ENCODE data around the gene ZFYVE27.
A peak's percentile ranks its signal among the peaks of the same experiment; 100 is the strongest.

The ZFYVE27 gene

GRCh38 chr10:97733256-97733655 lies 3.7 kb upstream of the ZFYVE27 start:
- H3K36me3 ChIP-seq (ENCODE audit: control insufficient read depth, insufficient read depth, low read length): no peaks in the 10 kb centered on the region
- peaks cover 20% of the 10 kb centered on the region for H3K27me3 ChIP-seq (ENCODE audit: control insufficient read depth, insufficient read depth, low read length)
- no peak overlapping the region for H3K9ac ChIP-seq (ENCODE audit: low read depth, low read length)
- H3K27ac ChIP-seq (ENCODE audit: low read depth, low read length): no peak overlapping the region
- H3K4me3 ChIP-seq (ENCODE audit: low read depth, low read length): no peak overlapping the region
- H3K9me3 ChIP-seq (ENCODE audit: control insufficient read depth, insufficient read depth, low read length): peaks cover 7% of the 10 kb centered on the region
- peaks cover 4% of the 10 kb centered on the region for H3K4me1 ChIP-seq (ENCODE audit: control insufficient read depth, insufficient read depth, low read length)

- H3K4me3 ChIP-seq (ENCODE audit: low read depth, low read length): no peak overlapping the region
- no peak overlapping the region for H3K27ac ChIP-seq (ENCODE audit: low read depth, low read length)
- peaks cover 4% of the 10 kb centered on the region for H3K4me1 ChIP-seq (ENCODE audit: control insufficient read depth, insufficient read depth, low read length)
- peaks cover 7% of the 10 kb centered on the region for H3K36me3 ChIP-seq (ENCODE audit: control insufficient read depth, insufficient read depth, low read length)
- H3K9ac ChIP-seq (ENCODE audit: low read depth, low read length): no peak overlapping the region
- peaks cover 20% of the 10 kb centered on the region for H3K27me3 ChIP-seq (ENCODE audit: control insufficient read depth, insufficient read depth, low read length)
- peaks cover 7% of the 10 kb centered on the region for H3K9me3 ChIP-seq (ENCODE audit: control insufficient read depth, insufficient read depth, low read length)
Measured at GRCh38 chr10:97734021-97734420, 2.9 kb upstream of the ZFYVE27 start.

- peaks cover 20% of the 10 kb centered on the region for H3K27me3 ChIP-seq (ENCODE audit: control insufficient read depth, insufficient read depth, low read length)
- H3K9ac ChIP-seq (ENCODE audit: low read depth, low read length): no peak overlapping the region
- H3K4me1 ChIP-seq (ENCODE audit: control insufficient read depth, insufficient read depth, low read length): peaks cover 4% of the 10 kb centered on the region
- no peak overlapping the region for H3K27ac ChIP-seq (ENCODE audit: low read depth, low read length)
- H3K4me3 ChIP-seq (ENCODE audit: low read depth, low read length): 0 out of 2 replicates have a peak overlapping the region, but pooled peaks have one; percentile 90
- H3K36me3 ChIP-seq (ENCODE audit: control insufficient read depth, insufficient read depth, low read length): peaks cover 25% of the 10 kb centered on the region
- H3K9me3 ChIP-seq (ENCODE audit: control insufficient read depth, insufficient read depth, low read length): peaks cover 7% of the 10 kb centered on the region
Measured at GRCh38 chr10:97736403-97736901, 476 bp upstream of the ZFYVE27 start.

GRCh38 chr10:97737770-97738265 lies 890 bp downstream of the ZFYVE27 start:
- Histone ChIP-seq H3K27me3 (ENCODE audit: control insufficient read depth, insufficient read depth, low read length) (peaks cover 20% of the 10 kb centered on the region), H3K36me3 (ENCODE audit: control insufficient read depth, insufficient read depth, low read length) (peaks cover 27% of the 10 kb centered on the region), H3K4me1 (ENCODE audit: control insufficient read depth, insufficient read depth, low read length) (peaks cover 4% of the 10 kb centered on the region), H3K9me3 (ENCODE audit: control insufficient read depth, insufficient read depth, low read length) (peaks cover 7% of the 10 kb centered on the region), H3K4me3 (ENCODE audit: low read depth, low read length) (peak overlapping the region; percentile 90), H3K27ac (ENCODE audit: low read depth, low read length) (peak overlapping the region; percentile 89), H3K9ac (ENCODE audit: low read depth, low read length) (peak overlapping the region; percentile 86)

- no peak overlapping the region for H3K4me3 ChIP-seq (ENCODE audit: low read depth, low read length)
- peaks cover 4% of the 10 kb centered on the region for H3K4me1 ChIP-seq (ENCODE audit: control insufficient read depth, insufficient read depth, low read length)
- peaks cover 20% of the 10 kb centered on the region for H3K27me3 ChIP-seq (ENCODE audit: control insufficient read depth, insufficient read depth, low read length)
- peaks cover 34% of the 10 kb centered on the region for H3K36me3 ChIP-seq (ENCODE audit: control insufficient read depth, insufficient read depth, low read length)
- no peak overlapping the region for H3K27ac ChIP-seq (ENCODE audit: low read depth, low read length)
- H3K9me3 ChIP-seq (ENCODE audit: control insufficient read depth, insufficient read depth, low read length): peaks cover 7% of the 10 kb centered on the region
- no peak overlapping the region for H3K9ac ChIP-seq (ENCODE audit: low read depth, low read length)
Measured at GRCh38 chr10:97738616-97739015, 1.7 kb downstream of the ZFYVE27 start.

- peaks cover 4% of the 10 kb centered on the region for H3K4me1 ChIP-seq (ENCODE audit: control insufficient read depth, insufficient read depth, low read length)
- peaks cover 7% of the 10 kb centered on the region for H3K9me3 ChIP-seq (ENCODE audit: control insufficient read depth, insufficient read depth, low read length)
- H3K9ac ChIP-seq (ENCODE audit: low read depth, low read length): no peak overlapping the region
- no peak overlapping the region for H3K4me3 ChIP-seq (ENCODE audit: low read depth, low read length)
- H3K36me3 ChIP-seq (ENCODE audit: control insufficient read depth, insufficient read depth, low read length): peaks cover 53% of the 10 kb centered on the region
- H3K27ac ChIP-seq (ENCODE audit: low read depth, low read length): no peak overlapping the region
- H3K27me3 ChIP-seq (ENCODE audit: control insufficient read depth, insufficient read depth, low read length): peaks cover 11% of the 10 kb centered on the region
Measured at GRCh38 chr10:97740613-97741012, 3.7 kb downstream of the ZFYVE27 start.

GRCh38 chr10:97743169-97743943 lies 6.4 kb downstream of the ZFYVE27 start:
- Histone ChIP-seq H3K4me1 (ENCODE audit: control insufficient read depth, insufficient read depth, low read length) (no peaks in the 10 kb centered on the region), H3K9ac (ENCODE audit: low read depth, low read length) (no peak overlapping the region), H3K27me3 (ENCODE audit: control insufficient read depth, insufficient read depth, low read length) (no peaks in the 10 kb centered on the region), H3K4me3 (ENCODE audit: low read depth, low read length) (no peak overlapping the region), H3K9me3 (ENCODE audit: control insufficient read depth, insufficient read depth, low read length) (no peaks in the 10 kb centered on the region), H3K36me3 (ENCODE audit: control insufficient read depth, insufficient read depth, low read length) (peaks cover 76% of the 10 kb centered on the region), H3K27ac (ENCODE audit: low read depth, low read length) (no peak overlapping the region)

- H3K9me3 ChIP-seq (ENCODE audit: control insufficient read depth, insufficient read depth, low read length): no peaks in the 10 kb centered on the region
- H3K4me3 ChIP-seq (ENCODE audit: low read depth, low read length): no peak overlapping the region
- H3K36me3 ChIP-seq (ENCODE audit: control insufficient read depth, insufficient read depth, low read length): peaks cover 76% of the 10 kb centered on the region
- H3K9ac ChIP-seq (ENCODE audit: low read depth, low read length): no peak overlapping the region
- no peaks in the 10 kb centered on the region for H3K27me3 ChIP-seq (ENCODE audit: control insufficient read depth, insufficient read depth, low read length)
- no peaks in the 10 kb centered on the region for H3K4me1 ChIP-seq (ENCODE audit: control insufficient read depth, insufficient read depth, low read length)
- no peak overlapping the region for H3K27ac ChIP-seq (ENCODE audit: low read depth, low read length)
Measured at GRCh38 chr10:97744405-97745035, 7.6 kb downstream of the ZFYVE27 start.

GRCh38 chr10:97747573-97747972 lies 10.6 kb downstream of the ZFYVE27 start:
- Histone ChIP-seq H3K4me1 (ENCODE audit: control insufficient read depth, insufficient read depth, low read length) (no peaks in the 10 kb centered on the region), H3K9me3 (ENCODE audit: control insufficient read depth, insufficient read depth, low read length) (no peaks in the 10 kb centered on the region), H3K27me3 (ENCODE audit: control insufficient read depth, insufficient read depth, low read length) (no peaks in the 10 kb centered on the region), H3K36me3 (ENCODE audit: control insufficient read depth, insufficient read depth, low read length) (peaks cover 93% of the 10 kb centered on the region), H3K4me3 (ENCODE audit: low read depth, low read length) (no peak overlapping the region), H3K9ac (ENCODE audit: low read depth, low read length) (no peak overlapping the region), H3K27ac (ENCODE audit: low read depth, low read length) (no peak overlapping the region)

- no peak overlapping the region for H3K4me3 ChIP-seq (ENCODE audit: low read depth, low read length)
- peaks cover 94% of the 10 kb centered on the region for H3K36me3 ChIP-seq (ENCODE audit: control insufficient read depth, insufficient read depth, low read length)
- H3K9me3 ChIP-seq (ENCODE audit: control insufficient read depth, insufficient read depth, low read length): no peaks in the 10 kb centered on the region
Measured at GRCh38 chr10:97748116-97748515, 11.2 kb downstream of the ZFYVE27 start.

GRCh38 chr10:97752956-97753355 lies 16.0 kb downstream of the ZFYVE27 start:
- Histone ChIP-seq H3K9ac (ENCODE audit: low read depth, low read length) (no peak overlapping the region), H3K36me3 (ENCODE audit: control insufficient read depth, insufficient read depth, low read length) (peaks cover 99% of the 10 kb centered on the region), H3K4me3 (ENCODE audit: low read depth, low read length) (no peak overlapping the region), H3K4me1 (ENCODE audit: control insufficient read depth, insufficient read depth, low read length) (no peaks in the 10 kb centered on the region), H3K9me3 (ENCODE audit: control insufficient read depth, insufficient read depth, low read length) (no peaks in the 10 kb centered on the region), H3K27ac (ENCODE audit: low read depth, low read length) (no peak overlapping the region), H3K27me3 (ENCODE audit: control insufficient read depth, insufficient read depth, low read length) (no peaks in the 10 kb centered on the region)

More at GRCh38 chr10:97748116-97748515, 11.2 kb downstream of the ZFYVE27 start:
- Histone ChIP-seq H3K27me3 (ENCODE audit: control insufficient read depth, insufficient read depth, low read length) (no peaks in the 10 kb centered on the region), H3K4me1 (ENCODE audit: control insufficient read depth, insufficient read depth, low read length) (no peaks in the 10 kb centered on the region), H3K27ac (ENCODE audit: low read depth, low read length) (no peak overlapping the region), H3K9ac (ENCODE audit: low read depth, low read length) (no peak overlapping the region)
